ENCODE measurements around the gene KRT78. TPM values are rescaled to one million over a fixed set of nuclear protein-coding genes. Genes with fewer than 3 reads are reported as not detected.
A peak's percentile ranks its signal among the peaks of the same experiment; 100 is the strongest.

KRT78 gene
- total and polyA plus RNA-seq, 9 of the 15 experiments (the other 6 are each of a cell fraction or from before 2014, with no cell fraction given): not detected

GRCh38 chr12:52874573-52875435 is 26.0 kb upstream of the KRT78 start (continued):
- TF ChIP-seq MGA (IDR thresholded peaks at IDR 0.05) (no peak), XRCC3 (IDR thresholded peaks at IDR 0.05) (no peak), KDM5B (IDR thresholded peaks at IDR 0.05; ENCODE audit: insufficient replicate concordance, low read depth, low read length) (peak; percentile 39)

Data from K562 (cell line).